ENCODE measurements around the gene NSG1.

DNA sequence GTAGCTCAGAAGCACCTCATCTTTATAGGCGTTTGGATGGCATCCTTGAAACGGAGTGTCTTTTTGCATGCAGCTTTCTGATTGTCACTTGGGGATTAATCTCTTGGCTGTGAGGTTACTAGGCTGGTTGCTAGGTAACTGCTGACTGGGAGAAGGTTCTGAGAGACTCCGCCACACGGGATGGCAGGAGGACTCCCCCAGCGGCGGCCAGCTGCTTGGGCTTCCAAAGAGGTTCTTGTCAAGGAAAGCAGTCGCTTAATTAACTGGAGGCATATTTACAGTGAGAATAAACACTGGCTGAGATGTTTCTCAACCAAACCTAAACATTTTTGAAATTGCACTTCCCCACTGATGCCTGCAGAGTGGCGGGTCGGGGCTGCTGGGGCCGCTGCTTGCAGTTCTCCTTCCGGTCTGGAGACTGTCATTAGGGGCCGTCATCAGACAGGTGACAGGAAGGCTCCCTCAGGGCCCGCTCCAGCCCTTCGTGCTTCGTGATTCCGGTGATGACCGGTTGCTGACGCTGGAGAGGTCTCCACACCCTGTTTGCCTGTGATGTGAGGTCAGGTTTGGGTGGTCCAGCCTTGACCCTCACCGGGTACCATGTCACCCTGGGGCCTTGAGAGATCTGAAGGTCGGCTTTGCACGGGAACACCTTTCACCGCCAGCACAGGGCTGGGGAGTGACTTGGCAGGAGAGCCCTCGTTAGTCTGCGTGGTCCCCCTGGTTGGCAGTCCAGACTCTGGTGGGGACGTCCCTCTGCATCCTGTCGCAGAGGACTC, 9.1 kb downstream of the NSG1 start:
- no peak for TF ChIP-seq CTCF (conservative IDR thresholded peaks at IDR 0.05; ENCODE audit: low read depth, low read length)
- no peak for TF ChIP-seq EZH2phosphoT487 (IDR thresholded peaks at IDR 0.05; ENCODE audit: borderline replicate concordance, low read length)
- no peak for TF ChIP-seq EZH2 (IDR thresholded peaks at IDR 0.05; ENCODE audit: low read length, unreplicated experiment)
